ENCODE data around the gene TMED10. TPM values are rescaled to one million over a fixed set of nuclear protein-coding genes. Genes with fewer than 3 reads are reported as not detected.

The TMED10 gene
- total RNA-seq, 1 donor from 2014 or later, result 363 TPM

DNA sequence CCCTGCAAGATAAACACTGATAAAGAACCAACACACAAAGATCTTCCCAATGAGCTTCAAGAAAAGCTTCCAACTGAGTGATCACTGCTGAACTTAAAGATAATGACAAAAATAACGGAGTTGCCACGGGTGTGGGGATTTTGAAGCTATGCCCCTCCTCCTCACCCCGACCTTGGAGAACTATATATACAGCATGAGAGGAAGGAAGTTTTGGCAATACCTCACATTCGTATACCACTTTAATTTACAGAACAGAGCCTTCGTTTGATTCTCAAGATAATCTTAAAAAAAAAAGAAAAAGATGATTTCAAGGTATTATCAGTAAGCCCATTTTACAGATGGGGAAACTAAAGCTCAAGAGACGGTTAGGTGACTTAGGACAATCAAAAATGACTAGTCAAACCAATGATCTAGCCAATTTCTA, 50.3 kb downstream of the TMED10 start:
- TF ChIP-seq CTCF (IDR thresholded peaks at IDR 0.05; ENCODE audit: insufficient read depth, low read length, severe bottlenecking), result no peak
- Histone ChIP-seq H3K4me3 (ENCODE audit: low read depth, low read length) (peak overlapping the region; percentile 69), H3K27me3 (ENCODE audit: control insufficient read depth, insufficient read depth, low read length) (no peaks in the 10 kb centered on the region), H3K36me3 (ENCODE audit: control insufficient read depth, insufficient read depth, low read length) (peaks cover 1% of the 10 kb centered on the region)
- no peak for FAIRE-seq
- peak; percentile 7 for DNase-seq (ENCODE audit: low read depth)

- peak overlapping the region; percentile 69 for H3K4me3 ChIP-seq (ENCODE audit: low read depth, low read length)
Observed at GRCh38 chr14:75125617-75126016, 50.8 kb downstream of the TMED10 start.

GRCh38 chr14:75123991-75124390, 52.4 kb downstream of the TMED10 start:
- Histone ChIP-seq H3K4me3 (ENCODE audit: low read depth, low read length) (no peak overlapping the region), H3K36me3 (ENCODE audit: control insufficient read depth, insufficient read depth, low read length) (peaks cover 1% of the 10 kb centered on the region), H3K27me3 (ENCODE audit: control insufficient read depth, insufficient read depth, low read length) (no peaks in the 10 kb centered on the region)
- FAIRE-seq (no peak), DNase-seq (ENCODE audit: low read depth) (peak; percentile 88)
- no peak for TF ChIP-seq CTCF (IDR thresholded peaks at IDR 0.05; ENCODE audit: insufficient read depth, low read length, severe bottlenecking)

More at GRCh38 chr14:75125617-75126016, 50.8 kb downstream of the TMED10 start:
- no peak for TF ChIP-seq CTCF (IDR thresholded peaks at IDR 0.05; ENCODE audit: insufficient read depth, low read length, severe bottlenecking)
- H3K36me3 ChIP-seq (ENCODE audit: control insufficient read depth, insufficient read depth, low read length), result no peaks in the 10 kb centered on the region
- H3K27me3 ChIP-seq (ENCODE audit: control insufficient read depth, insufficient read depth, low read length), result no peaks in the 10 kb centered on the region
- FAIRE-seq (no peak), DNase-seq (ENCODE audit: low read depth) (peak; percentile 50)

DNA sequence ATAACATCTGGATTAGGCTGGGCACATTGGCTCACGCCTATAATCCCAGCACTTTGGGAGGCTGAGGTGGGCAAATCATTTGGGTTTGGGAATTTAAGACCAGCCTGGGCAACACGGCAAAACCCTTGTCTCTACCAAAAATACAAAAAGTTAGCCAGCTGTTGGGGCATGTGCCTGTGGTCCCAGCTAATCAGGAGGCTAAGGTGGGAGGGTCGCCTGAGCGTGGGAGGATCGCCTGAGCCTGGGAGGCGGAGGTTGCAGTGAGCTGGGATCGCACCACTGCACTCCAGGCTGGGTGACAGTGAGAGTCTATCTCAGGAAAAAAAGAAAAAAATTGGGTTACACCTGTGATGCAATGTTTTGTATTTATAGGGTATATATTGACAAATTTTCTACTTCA, 54.9 kb downstream of the TMED10 start:
- Histone ChIP-seq H3K36me3 (ENCODE audit: control insufficient read depth, insufficient read depth, low read length) (peaks cover 4% of the 10 kb centered on the region), H3K27me3 (ENCODE audit: control insufficient read depth, insufficient read depth, low read length) (no peaks in the 10 kb centered on the region), H3K4me3 (ENCODE audit: low read depth, low read length) (no peak overlapping the region)
- FAIRE-seq, result no peak
- TF ChIP-seq CTCF (IDR thresholded peaks at IDR 0.05; ENCODE audit: insufficient read depth, low read length, severe bottlenecking), result no peak
- no peak for DNase-seq (ENCODE audit: low read depth)

DNA sequence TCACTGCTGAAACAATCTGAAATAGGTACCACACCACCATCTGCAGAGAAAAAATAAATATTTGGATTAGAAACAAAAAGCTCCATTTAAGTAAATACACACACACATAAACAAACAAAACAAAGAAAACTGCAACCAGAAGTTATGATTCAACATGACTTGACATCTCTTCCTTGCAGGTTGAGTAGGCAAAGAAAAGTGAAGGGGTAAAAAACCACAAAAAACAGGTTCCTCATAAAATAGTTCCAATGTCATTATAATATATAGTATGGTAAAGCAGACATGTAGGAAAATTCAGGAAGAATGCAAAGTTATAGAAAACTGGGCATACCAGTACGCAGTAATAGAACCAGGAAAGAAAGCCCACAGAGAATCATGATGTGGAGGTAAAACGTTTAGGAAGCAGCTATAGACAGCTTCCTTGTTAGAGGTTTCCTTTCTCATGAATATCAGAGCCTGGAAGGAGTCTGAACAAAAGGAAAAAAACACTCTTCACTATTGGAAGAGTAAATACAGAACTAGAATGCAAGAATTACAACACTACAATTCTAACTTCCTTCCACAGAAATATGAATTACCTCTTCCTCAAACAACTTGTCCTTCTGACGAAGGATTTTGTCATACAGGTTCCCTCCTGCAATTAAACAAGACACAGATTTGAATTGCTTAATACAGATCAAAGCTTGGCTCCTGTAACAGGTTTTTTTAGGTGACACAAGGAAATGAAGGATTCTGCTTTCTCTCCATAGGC, 55.7 kb downstream of the TMED10 start:
- Histone ChIP-seq H3K27me3 (ENCODE audit: control insufficient read depth, insufficient read depth, low read length) (no peaks in the 10 kb centered on the region), H3K36me3 (ENCODE audit: control insufficient read depth, insufficient read depth, low read length) (peaks cover 7% of the 10 kb centered on the region), H3K4me3 (ENCODE audit: low read depth, low read length) (no peak overlapping the region)
- no peak for FAIRE-seq
- DNase-seq (ENCODE audit: low read depth), result peak; percentile 27
- no peak for TF ChIP-seq CTCF (IDR thresholded peaks at IDR 0.05; ENCODE audit: insufficient read depth, low read length, severe bottlenecking)

GRCh38 chr14:75119056-75119455, 57.4 kb downstream of the TMED10 start:
- H3K4me3 ChIP-seq (ENCODE audit: low read depth, low read length), result no peak overlapping the region
- DNase-seq (ENCODE audit: low read depth) (peak; percentile 13), FAIRE-seq (no peak)
- peaks cover 7% of the 10 kb centered on the region for H3K36me3 ChIP-seq (ENCODE audit: control insufficient read depth, insufficient read depth, low read length)
- TF ChIP-seq CTCF (IDR thresholded peaks at IDR 0.05; ENCODE audit: insufficient read depth, low read length, severe bottlenecking), result no peak
- H3K27me3 ChIP-seq (ENCODE audit: control insufficient read depth, insufficient read depth, low read length), result no peaks in the 10 kb centered on the region
